KOPT-K1 (cell line): Measurements from ENCODE around the gene MAF.

Source experiments
- H3K27ac ChIP-seq: fragments of 200-600 bp; sonication (generic); 2 replicates; pipeline ENCODE4 v1.5.1; 2016; ENCODE audit warnings: antibody characterized with exemption, mild to moderate bottlenecking, low read depth, low read length; ENCODE audit not compliant: poor library complexity, severe bottlenecking
- H3K36me3 ChIP-seq: fragments of 200-600 bp; sonication (generic); 2 replicates; pipeline ENCODE4 v1.5.1; 2017; ENCODE audit warnings: antibody characterized with exemption, mild to moderate bottlenecking, low read length, moderate library complexity; ENCODE audit not compliant: insufficient read depth
- H3K9me3 ChIP-seq: fragments of 200-600 bp; sonication (generic); 2 replicates; pipeline ENCODE4 v1.5.1; 2017; ENCODE audit warnings: antibody characterized with exemption, low read length, mild to moderate bottlenecking; ENCODE audit not compliant: insufficient read depth, poor library complexity, severe bottlenecking

The MAF gene

GRCh38 chr16:79625738-79626137 is 25.2 kb upstream of the MAF start:
- Histone ChIP-seq H3K36me3 (no peaks in the 10 kb centered on the region), H3K9me3 (no peaks in the 10 kb centered on the region), H3K27ac (no peak overlapping the region)

- no peaks in the 10 kb centered on the region for H3K36me3 ChIP-seq
- H3K27ac ChIP-seq: no peak overlapping the region
Measured at GRCh38 chr16:79623824-79624223, 23.3 kb upstream of the MAF start.

GRCh38 chr16:79623062-79623461 is 22.5 kb upstream of the MAF start:
- H3K9me3 ChIP-seq: no peaks in the 10 kb centered on the region
- H3K36me3 ChIP-seq: no peaks in the 10 kb centered on the region
- no peak overlapping the region for H3K27ac ChIP-seq

More at GRCh38 chr16:79623824-79624223, 23.3 kb upstream of the MAF start:
- no peaks in the 10 kb centered on the region for H3K9me3 ChIP-seq

- H3K36me3 ChIP-seq: no peaks in the 10 kb centered on the region
- no peaks in the 10 kb centered on the region for H3K9me3 ChIP-seq
- H3K27ac ChIP-seq: no peak overlapping the region
Measured at GRCh38 chr16:79621027-79621426, 20.5 kb upstream of the MAF start.

- Histone ChIP-seq H3K9me3 (no peaks in the 10 kb centered on the region), H3K36me3 (no peaks in the 10 kb centered on the region), H3K27ac (no peak overlapping the region)
Measured at GRCh38 chr16:79618692-79619050, 18.1 kb upstream of the MAF start.

GRCh38 chr16:79618041-79618691 is 17.6 kb upstream of the MAF start:
- Histone ChIP-seq H3K9me3 (no peaks in the 10 kb centered on the region), H3K27ac (no peak overlapping the region), H3K36me3 (no peaks in the 10 kb centered on the region)

GRCh38 chr16:79613009-79613408 is 12.5 kb upstream of the MAF start:
- Histone ChIP-seq H3K36me3 (no peaks in the 10 kb centered on the region), H3K27ac (no peak overlapping the region), H3K9me3 (no peaks in the 10 kb centered on the region)

- H3K36me3 ChIP-seq: no peaks in the 10 kb centered on the region
- H3K9me3 ChIP-seq: no peaks in the 10 kb centered on the region
- no peak overlapping the region for H3K27ac ChIP-seq
Measured at GRCh38 chr16:79612207-79612606, 11.7 kb upstream of the MAF start.

GRCh38 chr16:79610771-79611170 is 10.2 kb upstream of the MAF start:
- Histone ChIP-seq H3K9me3 (no peaks in the 10 kb centered on the region), H3K27ac (no peak overlapping the region), H3K36me3 (no peaks in the 10 kb centered on the region)

- no peaks in the 10 kb centered on the region for H3K36me3 ChIP-seq
- no peaks in the 10 kb centered on the region for H3K9me3 ChIP-seq
- no peak overlapping the region for H3K27ac ChIP-seq
Measured at GRCh38 chr16:79609861-79610260, 9.3 kb upstream of the MAF start.

- H3K36me3 ChIP-seq: no peaks in the 10 kb centered on the region
- no peak overlapping the region for H3K27ac ChIP-seq
- H3K9me3 ChIP-seq: no peaks in the 10 kb centered on the region
Measured at GRCh38 chr16:79608976-79609375, 8.4 kb upstream of the MAF start.

- Histone ChIP-seq H3K36me3 (no peaks in the 10 kb centered on the region), H3K27ac (no peak overlapping the region), H3K9me3 (no peaks in the 10 kb centered on the region)
Measured at GRCh38 chr16:79607587-79607986, 7.0 kb upstream of the MAF start.

GRCh38 chr16:79605999-79606398 is 5.5 kb upstream of the MAF start:
- Histone ChIP-seq H3K36me3 (no peaks in the 10 kb centered on the region), H3K27ac (no peak overlapping the region), H3K9me3 (no peaks in the 10 kb centered on the region)

GRCh38 chr16:79603055-79603454 is 2.5 kb upstream of the MAF start:
- Histone ChIP-seq H3K27ac (no peak overlapping the region), H3K36me3 (no peaks in the 10 kb centered on the region), H3K9me3 (no peaks in the 10 kb centered on the region)

- H3K27ac ChIP-seq: no peak overlapping the region
Measured at GRCh38 chr16:79602628-79603014, 2.1 kb upstream of the MAF start.

GRCh38 chr16:79601931-79602627 is 1.5 kb upstream of the MAF start:
- H3K27ac ChIP-seq: no peak overlapping the region
- H3K9me3 ChIP-seq: no peaks in the 10 kb centered on the region
- H3K36me3 ChIP-seq: no peaks in the 10 kb centered on the region

More at GRCh38 chr16:79602628-79603014, 2.1 kb upstream of the MAF start:
- Histone ChIP-seq H3K9me3 (no peaks in the 10 kb centered on the region), H3K36me3 (no peaks in the 10 kb centered on the region)
